ENCODE results near the gene TMEM150B. TPM values are rescaled to one million over a fixed set of nuclear protein-coding genes. Genes with fewer than 3 reads are reported as not detected.
"Not testable (repeated sequence)": the region's sequence is repeated elsewhere in the genome, so short reads cannot be mapped to it uniquely, and the experiment has no call there.

Gene TMEM150B
- total RNA-seq, 1 donor from 2014 or later = 1.2 TPM

GRCh38 chr19:55341595-55342531, 16.7 kb upstream of the TMEM150B start:
- DNase-seq (ENCODE audit: missing footprints) (no peak), ATAC-seq (no peak)
- intact Hi-C loops (cut with DNase I) = loop anchor here (5.0 kb wide), 1 partner anchor 40 kb away; no protein-coding TSS in a partner anchor

GRCh38 chr19:55341171-55341588, 16.0 kb upstream of the TMEM150B start:
- peak; percentile 88 for DNase-seq (ENCODE audit: missing footprints)
- ATAC-seq = no peak
- intact Hi-C loops (cut with DNase I) = loop anchor here (5.0 kb wide), 1 partner anchor 39 kb away; no protein-coding TSS in a partner anchor

GRCh38 chr19:55340784-55341147, 15.6 kb upstream of the TMEM150B start:
- intact Hi-C loops (cut with DNase I) = loop anchor here (5.0 kb wide), 1 partner anchor 38 kb away; no protein-coding TSS in a partner anchor
- DNase-seq (ENCODE audit: missing footprints) (no peak), ATAC-seq (no peak)

GRCh38 chr19:55339889-55340783, 15.0 kb upstream of the TMEM150B start:
- no peak for DNase-seq (ENCODE audit: missing footprints)
- ATAC-seq = no peak
- intact Hi-C loops (cut with DNase I) = loop anchor here (1.0 to 5.0 kb wide), 2 partner anchors 38 to 45 kb away; partner anchors contain the start of gene RPL28

GRCh38 chr19:55339105-55339888, 14.2 kb upstream of the TMEM150B start, which contains the start of gene KMT5C:
Gene KMT5C, plus strand, starts transcription at chr19:55339876. Its CDS starts 2,061 bp downstream, at chr19:55341937.
- DNase-seq (ENCODE audit: missing footprints) = peak; percentile 100
- ATAC-seq = peak; percentile 95
- intact Hi-C loops (cut with DNase I) = loop anchor here (1.0 kb wide), 1 partner anchor 46 kb away; the partner anchor contains the start of gene RPL28

GRCh38 chr19:55336101-55336500, 11.0 kb upstream of the TMEM150B start:
- ATAC-seq (no peak), DNase-seq (ENCODE audit: missing footprints) (no peak)
- intact Hi-C loops (cut with DNase I) = no loop called here

GRCh38 chr19:55333870-55334269, 8.7 kb upstream of the TMEM150B start:
- DNase-seq (ENCODE audit: missing footprints) (no peak), ATAC-seq (no peak)
- intact Hi-C loops (cut with DNase I) = no loop called here

- intact Hi-C loops (cut with DNase I); DNase-seq (ENCODE audit: missing footprints); ATAC-seq: not testable (repeated sequence)
Measured at GRCh38 chr19:55329791-55330190, 4.7 kb upstream of the TMEM150B start.

GRCh38 chr19:55328774-55329318, 3.7 kb upstream of the TMEM150B start:
- intact Hi-C loops (cut with DNase I); ATAC-seq; DNase-seq (ENCODE audit: missing footprints): not testable (repeated sequence)

GRCh38 chr19:55324662-55325061, 479 bp downstream of the TMEM150B start:
- no peak for ATAC-seq
- intact Hi-C loops (cut with DNase I) = no loop called here

GRCh38 chr19:55322204-55322885, 2.8 kb downstream of the TMEM150B start:
- no peak for DNase-seq (ENCODE audit: missing footprints)
- ATAC-seq = no peak
- intact Hi-C loops (cut with DNase I) = no loop called here

More at GRCh38 chr19:55324662-55325061, 479 bp downstream of the TMEM150B start:
- no peak for DNase-seq (ENCODE audit: missing footprints)

GRCh38 chr19:55321466-55322137, 3.5 kb downstream of the TMEM150B start:
- no peak for DNase-seq (ENCODE audit: missing footprints)
- intact Hi-C loops (cut with DNase I) = no loop called here
- ATAC-seq = no peak

GRCh38 chr19:55320844-55321419, 4.2 kb downstream of the TMEM150B start:
- ATAC-seq (no peak), DNase-seq (ENCODE audit: missing footprints) (no peak)
- intact Hi-C loops (cut with DNase I) = no loop called here

- intact Hi-C loops (cut with DNase I) = no loop called here
- DNase-seq (ENCODE audit: missing footprints) = no peak
- no peak for ATAC-seq
Measured at GRCh38 chr19:55319785-55320184, 5.4 kb downstream of the TMEM150B start.

GRCh38 chr19:55316646-55317045, 8.5 kb downstream of the TMEM150B start:
- intact Hi-C loops (cut with DNase I) = no loop called here
- ATAC-seq = no peak
- no peak for DNase-seq (ENCODE audit: missing footprints)

- ATAC-seq = no peak
- intact Hi-C loops (cut with DNase I) = no loop called here
- no peak for DNase-seq (ENCODE audit: missing footprints)
Measured at GRCh38 chr19:55315956-55316525, 9.1 kb downstream of the TMEM150B start.
